HG03039 (cell line): ENCODE measurements around the gene CTNNBL1.
"Not testable (repeated sequence)": the region's sequence is repeated elsewhere in the genome, so short reads cannot be mapped to it uniquely, and the experiment has no call there.

Experiments
- ATAC-seq: cut with Tn5 transposase; IDR thresholded peaks from one replicate; pipeline ENCODE4 v1.9.1; 2021; ENCODE audit warnings: mild to moderate bottlenecking, moderate library complexity; ENCODE audit not compliant: unreplicated experiment

CTNNBL1 gene

DNA sequence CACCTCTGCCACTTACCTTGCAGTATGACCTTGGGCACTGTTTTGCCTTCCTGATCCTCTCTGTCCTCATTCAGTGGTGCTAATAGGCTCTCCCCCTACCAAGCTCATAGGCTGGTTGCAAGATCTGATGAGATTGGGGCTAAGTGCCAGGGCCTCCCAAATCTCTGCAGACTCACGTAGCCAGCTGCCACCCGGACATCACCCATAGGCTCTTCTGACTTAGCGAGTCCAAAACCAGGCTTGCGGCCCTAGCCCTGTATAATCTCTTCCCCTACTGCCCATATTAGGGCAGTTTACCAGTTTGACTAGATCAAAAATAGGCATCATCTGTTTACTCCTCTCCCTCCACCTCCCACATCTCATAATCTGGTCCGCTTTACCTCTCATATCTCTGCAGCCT, 154.9 kb downstream of the CTNNBL1 start:
- no peak for ATAC-seq

GRCh38 chr20:37849156-37849555, 155.3 kb downstream of the CTNNBL1 start:
- no peak for ATAC-seq

DNA sequence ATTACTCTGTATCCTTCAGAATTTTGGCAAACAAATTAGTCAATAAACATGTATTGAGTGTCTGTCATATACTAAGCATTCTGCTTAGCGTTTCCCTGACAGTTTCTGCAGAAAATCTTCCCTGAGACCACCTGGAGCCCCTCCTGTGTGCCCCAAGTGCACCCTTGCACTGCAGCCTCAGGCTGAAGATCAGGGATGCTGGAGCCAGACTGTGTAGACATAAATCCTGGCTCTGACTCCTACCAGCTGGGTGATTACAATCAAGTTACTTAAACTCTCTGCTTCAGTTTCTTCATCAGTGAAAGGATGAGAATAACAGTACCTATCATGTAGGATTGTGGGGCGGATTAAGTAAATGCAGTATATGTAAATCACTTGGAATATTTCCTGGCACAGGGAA, 155.7 kb downstream of the CTNNBL1 start:
- ATAC-seq, result no peak

- no peak for ATAC-seq
Measured at GRCh38 chr20:37850036-37850592, 156.3 kb downstream of the CTNNBL1 start.

DNA sequence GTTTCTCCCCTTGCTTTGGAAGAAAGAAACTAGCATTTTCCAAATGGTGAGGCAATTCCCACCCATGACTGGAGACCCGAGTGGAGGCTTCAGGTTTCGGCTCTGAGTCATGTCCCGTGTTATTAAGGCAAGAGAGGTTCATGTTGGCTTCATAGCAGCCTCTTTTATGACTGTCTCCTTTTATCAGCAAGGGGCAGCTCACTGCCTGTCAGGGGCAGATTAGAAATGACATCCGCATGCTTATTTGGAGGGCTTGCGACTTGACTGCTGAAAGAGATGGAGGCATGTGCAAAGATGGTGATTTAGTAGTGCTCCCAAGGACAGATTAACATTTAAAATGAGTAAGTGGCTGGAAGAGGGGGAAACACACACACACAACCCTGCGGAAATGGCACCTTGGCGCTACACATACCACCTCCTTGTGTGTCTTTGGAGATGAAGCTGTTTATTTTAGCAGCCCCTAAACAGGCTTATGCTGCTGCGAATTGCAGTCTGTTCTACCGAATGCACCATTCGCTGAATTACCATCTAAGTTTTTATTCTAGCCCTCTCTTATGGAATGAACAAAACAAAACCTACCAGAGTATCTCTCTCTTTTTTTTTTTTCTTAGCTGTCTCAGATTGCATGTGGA, 157.0 kb downstream of the CTNNBL1 start:
- no peak for ATAC-seq

GRCh38 chr20:37852666-37853065, 158.8 kb downstream of the CTNNBL1 start:
- no peak for ATAC-seq

- ATAC-seq, result no peak
Measured at GRCh38 chr20:37853823-37854375, 160.1 kb downstream of the CTNNBL1 start.

GRCh38 chr20:37856034-37856433, 162.2 kb downstream of the CTNNBL1 start:
- ATAC-seq, result not testable (repeated sequence)

DNA sequence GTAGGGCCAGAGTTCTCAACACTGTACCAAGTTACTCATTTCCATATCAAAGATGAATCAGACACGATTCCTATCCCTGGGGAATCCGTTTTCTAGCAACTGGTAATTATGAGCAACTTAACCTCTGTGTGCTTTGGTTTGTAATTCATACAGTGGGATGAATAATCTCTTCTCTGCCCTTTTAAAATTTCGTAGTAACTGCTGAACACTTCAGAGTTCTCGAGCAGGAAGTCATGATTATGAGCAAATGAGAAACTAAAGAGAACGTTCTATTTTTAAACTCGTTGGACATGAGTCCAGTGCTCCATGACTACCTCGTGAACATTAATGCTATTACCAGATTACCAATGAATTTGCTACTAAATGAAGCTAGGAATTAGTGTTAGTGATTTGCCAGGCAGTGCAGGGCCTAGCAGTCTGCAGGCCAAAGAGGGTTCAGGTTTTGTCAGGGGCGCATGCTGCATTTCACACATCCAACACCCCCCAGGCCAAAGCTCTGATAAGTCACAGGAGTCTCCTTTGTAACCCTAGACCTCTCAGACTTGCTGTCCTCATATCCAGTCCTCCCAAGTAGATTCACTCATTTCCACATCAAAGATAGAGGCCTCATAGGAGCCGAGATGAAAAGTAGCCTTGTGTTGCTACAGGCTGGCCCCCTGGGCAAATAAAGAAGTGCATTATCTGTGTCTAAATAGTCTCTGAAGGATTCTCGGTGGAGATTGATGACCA, 163.3 kb downstream of the CTNNBL1 start:
- ATAC-seq, result no peak

GRCh38 chr20:37859406-37860171, 165.8 kb downstream of the CTNNBL1 start:
- no peak for ATAC-seq

DNA sequence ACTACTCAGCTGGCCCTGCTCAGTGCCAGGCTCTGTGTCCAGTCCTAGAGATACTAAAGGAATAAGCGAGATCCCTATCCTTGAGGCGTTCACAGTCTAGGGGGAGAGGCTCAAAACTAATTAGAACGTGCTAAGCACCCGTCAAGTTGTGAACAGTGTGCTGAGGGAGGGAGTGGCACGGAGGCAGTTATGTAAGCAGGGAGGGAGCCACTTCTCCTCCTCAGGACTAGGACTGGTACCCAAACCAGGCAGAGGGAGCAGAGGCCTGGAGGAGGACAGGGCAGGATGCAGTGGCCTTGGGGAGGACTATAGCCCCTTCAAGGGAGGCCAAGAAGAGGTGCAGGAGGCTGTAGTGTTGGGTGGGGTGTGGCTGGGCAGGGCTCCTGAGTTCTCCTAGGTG, 169.5 kb downstream of the CTNNBL1 start:
- no peak for ATAC-seq

- no peak for ATAC-seq
Measured at GRCh38 chr20:37864298-37864697, 170.5 kb downstream of the CTNNBL1 start.

DNA sequence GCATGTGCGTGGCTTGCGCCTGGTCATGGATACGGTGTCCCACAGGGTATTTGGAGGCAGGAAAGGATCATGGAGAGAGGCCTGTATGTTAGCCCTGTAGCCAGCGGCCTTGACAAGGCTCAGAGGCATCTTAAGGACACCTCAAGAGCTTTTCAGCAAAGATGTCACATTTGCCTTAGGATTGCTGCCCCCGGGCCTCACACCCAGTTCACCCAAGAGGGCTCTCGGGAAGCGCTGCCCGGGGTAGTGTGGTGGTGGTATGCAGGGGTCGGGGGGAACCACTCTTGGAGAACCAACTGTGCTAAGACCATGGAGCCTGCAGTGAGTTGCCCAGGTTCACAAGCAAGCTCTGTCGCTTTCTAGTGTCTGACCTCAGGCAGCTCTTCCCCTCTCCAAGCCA, 172.2 kb downstream of the CTNNBL1 start:
- no peak for ATAC-seq

- ATAC-seq, result no peak
Measured at GRCh38 chr20:37867289-37868195, 173.7 kb downstream of the CTNNBL1 start.

DNA sequence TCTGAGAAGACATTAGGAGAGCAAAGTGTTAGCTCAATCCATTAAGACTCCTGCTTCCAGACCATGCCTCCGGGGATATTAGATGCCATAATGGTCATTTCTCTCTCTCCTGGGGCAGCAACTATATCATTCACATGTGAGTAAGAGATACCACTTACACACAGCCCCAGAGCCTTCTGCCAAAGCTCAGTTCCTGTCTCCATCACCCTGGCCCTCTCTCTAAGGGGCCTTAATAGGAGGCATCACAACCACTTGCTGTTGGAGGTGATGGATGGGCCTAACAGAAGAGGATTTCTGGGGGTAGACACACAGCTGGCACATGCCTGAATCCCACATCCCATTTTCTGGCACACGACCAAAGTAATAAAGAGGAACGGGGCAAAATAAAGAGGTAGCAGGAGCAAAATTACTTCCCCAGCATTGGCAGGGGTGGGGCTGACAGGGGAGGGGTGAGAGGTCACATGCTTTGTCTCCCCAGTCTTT, 175.1 kb downstream of the CTNNBL1 start:
- no peak for ATAC-seq

- no peak for ATAC-seq
Measured at GRCh38 chr20:37869334-37869861, 175.6 kb downstream of the CTNNBL1 start.

DNA sequence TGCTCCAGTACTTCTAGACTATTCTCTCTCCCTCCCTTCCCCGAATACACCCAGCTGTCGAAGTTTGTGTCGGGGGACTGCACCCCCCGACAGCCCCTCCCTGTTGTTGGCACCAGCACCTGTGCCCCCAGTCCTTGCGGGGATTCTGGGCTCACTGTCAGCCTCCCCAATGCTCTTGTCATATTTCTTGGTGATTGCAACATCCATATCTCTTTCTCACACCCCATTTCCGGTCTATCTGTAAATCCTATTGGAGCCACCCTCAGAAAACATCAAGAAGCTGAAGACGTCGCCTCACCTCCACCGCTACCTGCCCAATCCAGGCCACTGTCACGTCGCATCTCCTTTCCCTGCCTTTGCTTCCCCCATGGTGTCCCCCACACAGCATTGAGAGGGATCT, 176.5 kb downstream of the CTNNBL1 start:
- no peak for ATAC-seq

- no peak for ATAC-seq
Measured at GRCh38 chr20:37871751-37872150, 177.9 kb downstream of the CTNNBL1 start.

GRCh38 chr20:37872161-37872560, 178.3 kb downstream of the CTNNBL1 start:
- ATAC-seq, result no peak

DNA sequence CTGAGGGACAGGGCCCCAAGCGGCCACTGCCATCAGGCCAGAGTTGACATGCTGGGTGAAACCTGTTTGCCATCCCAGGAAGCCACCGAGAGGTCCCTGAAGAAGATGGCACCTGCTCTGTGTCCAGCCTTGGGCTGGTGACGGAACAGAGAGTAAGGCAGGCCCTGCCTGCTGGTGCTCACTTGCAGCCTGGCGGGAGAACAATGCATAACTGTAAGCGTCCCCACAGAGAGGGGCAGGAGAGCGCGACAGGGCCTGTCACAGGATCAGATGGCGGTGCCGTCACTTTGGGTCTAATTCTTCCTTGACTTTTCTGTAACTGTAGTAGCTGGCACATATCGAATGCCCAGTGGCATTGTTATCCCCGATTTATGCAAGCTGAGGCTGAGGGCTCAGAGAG, 180.1 kb downstream of the CTNNBL1 start:
- ATAC-seq, result no peak
